Ovary (tissue), 3 donors: Measurements from ENCODE around the gene ZBTB47.

Experiments
- EP300 ChIP-seq: sonication (generic); formaldehyde crosslinking; IDR thresholded peaks from one replicate; pipeline ENCODE4 v1.6.1; 2017; ENCODE audit warnings: antibody characterized with exemption
- POLR2A ChIP-seq: fragments of 450-650 bp; IDR thresholded peaks from one replicate; pipeline ENCODE4 v1.6.1; 2017; ENCODE audit warnings: antibody characterized with exemption, mild to moderate bottlenecking, moderate library complexity
- TF ChIP-seq, protein P1 (sequence below), 3 donors: fragments of 450-650 bp in 2 of 3; fragments of 200-600 bp in 1 of 3; IDR thresholded peaks; one replicate each; pipeline versions ENCODE4 v1.5.1 to v1.8.0; 2016 to 2022; ENCODE audit warnings: antibody characterized with exemption in 3 of 3, mild to moderate bottlenecking in 1 of 3
- donor health status: DM: no; HTN: no; CAD: no.

DNA sequence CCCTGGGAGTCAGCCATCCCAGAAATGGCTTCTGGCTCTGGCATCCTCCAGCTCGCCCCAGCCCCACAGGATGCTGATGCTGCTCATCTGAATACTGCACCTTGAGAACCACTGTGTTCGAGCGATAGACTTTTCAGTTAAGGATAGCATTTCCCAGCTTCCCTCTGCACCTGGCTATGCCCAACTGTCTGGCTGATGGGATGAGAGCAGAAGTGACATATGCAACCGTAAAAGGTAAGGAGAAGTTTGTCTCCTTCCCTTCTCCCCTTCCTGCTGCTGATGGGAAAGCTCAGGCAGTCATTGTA is 58.8 kb downstream of the ZBTB47 start:
- TF ChIP-seq, protein P1, sequence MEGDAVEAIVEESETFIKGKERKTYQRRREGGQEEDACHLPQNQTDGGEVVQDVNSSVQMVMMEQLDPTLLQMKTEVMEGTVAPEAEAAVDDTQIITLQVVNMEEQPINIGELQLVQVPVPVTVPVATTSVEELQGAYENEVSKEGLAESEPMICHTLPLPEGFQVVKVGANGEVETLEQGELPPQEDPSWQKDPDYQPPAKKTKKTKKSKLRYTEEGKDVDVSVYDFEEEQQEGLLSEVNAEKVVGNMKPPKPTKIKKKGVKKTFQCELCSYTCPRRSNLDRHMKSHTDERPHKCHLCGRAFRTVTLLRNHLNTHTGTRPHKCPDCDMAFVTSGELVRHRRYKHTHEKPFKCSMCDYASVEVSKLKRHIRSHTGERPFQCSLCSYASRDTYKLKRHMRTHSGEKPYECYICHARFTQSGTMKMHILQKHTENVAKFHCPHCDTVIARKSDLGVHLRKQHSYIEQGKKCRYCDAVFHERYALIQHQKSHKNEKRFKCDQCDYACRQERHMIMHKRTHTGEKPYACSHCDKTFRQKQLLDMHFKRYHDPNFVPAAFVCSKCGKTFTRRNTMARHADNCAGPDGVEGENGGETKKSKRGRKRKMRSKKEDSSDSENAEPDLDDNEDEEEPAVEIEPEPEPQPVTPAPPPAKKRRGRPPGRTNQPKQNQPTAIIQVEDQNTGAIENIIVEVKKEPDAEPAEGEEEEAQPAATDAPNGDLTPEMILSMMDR (IDR thresholded peaks at IDR 0.05) = no peak
- no peak for TF ChIP-seq POLR2A
- no peak for TF ChIP-seq EP300
